ENCODE measurements around the gene MPP1. TPM values are rescaled to one million over a fixed set of nuclear protein-coding genes. Genes with fewer than 3 reads are reported as not detected.

MPP1 gene
- total and polyA plus RNA-seq, 2 donors (not counting 3 experiments of a cell fraction or from before 2014, with no cell fraction given), result 22.1 to 32.3 TPM

DNA sequence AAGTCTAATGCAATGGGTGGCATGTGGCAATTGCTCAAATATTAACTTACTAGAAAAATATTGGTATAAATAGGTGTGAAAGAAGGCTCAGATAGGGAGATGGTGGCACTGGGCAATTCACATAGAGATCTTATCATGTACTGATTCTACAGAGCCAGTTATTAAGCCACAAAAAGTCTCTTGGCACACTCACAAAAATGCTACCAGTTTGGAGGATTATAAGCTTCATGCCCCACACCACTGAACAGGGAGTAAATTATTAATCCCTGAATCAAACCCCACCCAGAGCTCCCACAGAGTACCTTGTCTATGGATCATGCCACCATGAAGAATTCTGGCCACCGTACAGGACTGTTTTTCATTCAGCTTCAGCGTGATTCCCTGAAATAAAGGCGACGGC, 13.8 kb downstream of the MPP1 start:
- TF ChIP-seq, protein P1, sequence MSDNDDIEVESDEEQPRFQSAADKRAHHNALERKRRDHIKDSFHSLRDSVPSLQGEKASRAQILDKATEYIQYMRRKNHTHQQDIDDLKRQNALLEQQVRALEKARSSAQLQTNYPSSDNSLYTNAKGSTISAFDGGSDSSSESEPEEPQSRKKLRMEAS (IDR thresholded peaks at IDR 0.05; ENCODE audit: insufficient read depth, insufficient read length), result no peak
- no peak overlapping the region for H3K9ac ChIP-seq (replicated peaks; ENCODE audit: extremely low read depth, insufficient read depth, low read length)
- H3K4me3 ChIP-seq (replicated peaks in 1 of 3; ENCODE audit: insufficient read depth in 1 of 3, low read depth in 1 of 3, low read length in 3 of 3), result no peak overlapping the region
- H4K20me1 ChIP-seq (replicated peaks; ENCODE audit: control insufficient read depth, extremely low read depth, insufficient read depth, low read length), result no peaks in the 10 kb centered on the region
- no TSS peak for BruUV-seq (replicated peaks)
- no peaks in the 10 kb centered on the region for H3K27me3 ChIP-seq (ENCODE audit: control insufficient read depth in 2 of 2, insufficient read depth in 2 of 2, low read length in 2 of 2)
- no peak overlapping the region for H3K4me2 ChIP-seq (ENCODE audit: insufficient read depth, low read length)
- dilution Hi-C loops (cut with MboI; ENCODE audit: extremely low pct_ligation_motif_present, low sequenced_read_pairs) (no loop called here), intact Hi-C loops (cut with micrococcal nuclease) (no loop called here)
- H2AFZ ChIP-seq (ENCODE audit: low read depth, low read length), result no peak overlapping the region
- ChIA-PET POLR2A (no interaction called here), CTCF (interaction anchor here (1.6 kb wide), 2 partner anchors 10 to 14 kb away, joined by 3 to 5 read pairs; partner anchors contain the start of gene MPP1)
- H3K9me1 ChIP-seq (replicated peaks; ENCODE audit: control insufficient read depth, extremely low read depth, insufficient read depth, low read length), result no peaks in the 10 kb centered on the region
- DNase-seq (ENCODE audit: low read depth, low spot score) (no peak), FAIRE-seq (no peak)
- H3K36me3 ChIP-seq (ENCODE audit: control insufficient read depth in 2 of 2, extremely low read depth in 1 of 2, insufficient read depth in 2 of 2, low read length in 2 of 2), result no peaks in the 10 kb centered on the region
- no peak overlapping the region for H3K27ac ChIP-seq (ENCODE audit: insufficient read depth, low read depth, low read length)
- H3K9me3 ChIP-seq (replicated peaks; ENCODE audit: control insufficient read depth, insufficient read depth, low read length), result no peaks in the 10 kb centered on the region
- no peaks in the 10 kb centered on the region for H3K4me1 ChIP-seq (ENCODE audit: control insufficient read depth, extremely low read depth, insufficient read depth, low read length)
- no peaks in the 10 kb centered on the region for H3K79me2 ChIP-seq (ENCODE audit: control insufficient read depth, insufficient read depth, low read length)

DNA sequence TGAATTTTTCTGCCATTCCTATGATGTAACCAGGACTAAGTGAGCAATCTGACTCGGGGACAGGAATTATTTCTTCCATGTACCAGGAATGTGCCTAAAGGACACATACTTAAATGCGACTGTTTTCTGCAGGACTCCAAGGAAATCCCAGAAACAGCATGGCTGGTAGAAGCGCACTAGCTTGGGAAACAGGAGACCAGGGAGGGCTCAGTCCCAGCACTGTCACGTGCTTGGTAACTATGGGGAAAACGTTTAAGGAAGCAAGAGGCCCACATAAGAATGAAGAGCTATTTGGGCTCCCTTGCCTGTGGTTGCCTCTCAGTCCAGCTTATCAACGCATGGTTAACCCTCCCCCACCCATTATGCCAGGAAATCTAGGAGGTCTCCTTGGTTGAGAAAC, 19.6 kb downstream of the MPP1 start:
- ChIA-PET POLR2A (no interaction called here), CTCF (no interaction called here)
- no peak overlapping the region for H3K27ac ChIP-seq (ENCODE audit: insufficient read depth, low read depth, low read length)
- H3K9ac ChIP-seq (replicated peaks; ENCODE audit: extremely low read depth, insufficient read depth, low read length), result no peak overlapping the region
- H3K4me1 ChIP-seq (ENCODE audit: control insufficient read depth, extremely low read depth, insufficient read depth, low read length), result no peaks in the 10 kb centered on the region
- TF ChIP-seq MYC (IDR thresholded peaks at IDR 0.05; ENCODE audit: low read depth, low read length), result no peak
- no peak for TF ChIP-seq FOS (IDR thresholded peaks at IDR 0.05; ENCODE audit: borderline replicate concordance, insufficient read depth, low read length)
- no peak for TF ChIP-seq GATA2 (IDR thresholded peaks at IDR 0.05; ENCODE audit: insufficient read depth, insufficient read length, low read depth, low read length)
- TF ChIP-seq, protein P2, sequence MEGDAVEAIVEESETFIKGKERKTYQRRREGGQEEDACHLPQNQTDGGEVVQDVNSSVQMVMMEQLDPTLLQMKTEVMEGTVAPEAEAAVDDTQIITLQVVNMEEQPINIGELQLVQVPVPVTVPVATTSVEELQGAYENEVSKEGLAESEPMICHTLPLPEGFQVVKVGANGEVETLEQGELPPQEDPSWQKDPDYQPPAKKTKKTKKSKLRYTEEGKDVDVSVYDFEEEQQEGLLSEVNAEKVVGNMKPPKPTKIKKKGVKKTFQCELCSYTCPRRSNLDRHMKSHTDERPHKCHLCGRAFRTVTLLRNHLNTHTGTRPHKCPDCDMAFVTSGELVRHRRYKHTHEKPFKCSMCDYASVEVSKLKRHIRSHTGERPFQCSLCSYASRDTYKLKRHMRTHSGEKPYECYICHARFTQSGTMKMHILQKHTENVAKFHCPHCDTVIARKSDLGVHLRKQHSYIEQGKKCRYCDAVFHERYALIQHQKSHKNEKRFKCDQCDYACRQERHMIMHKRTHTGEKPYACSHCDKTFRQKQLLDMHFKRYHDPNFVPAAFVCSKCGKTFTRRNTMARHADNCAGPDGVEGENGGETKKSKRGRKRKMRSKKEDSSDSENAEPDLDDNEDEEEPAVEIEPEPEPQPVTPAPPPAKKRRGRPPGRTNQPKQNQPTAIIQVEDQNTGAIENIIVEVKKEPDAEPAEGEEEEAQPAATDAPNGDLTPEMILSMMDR (IDR thresholded peaks at IDR 0.05; ENCODE audit: extremely low read depth in 1 of 2, insufficient read depth in 1 of 2, low read depth in 1 of 2, low read length in 2 of 2), result no peak
- TF ChIP-seq, protein P1 (IDR thresholded peaks at IDR 0.05; ENCODE audit: insufficient read depth, insufficient read length), result no peak
- no peak for TF ChIP-seq EZH2 (IDR thresholded peaks at IDR 0.05; ENCODE audit: borderline replicate concordance, low read depth, low read length, severe bottlenecking)
- TF ChIP-seq POLR2A (IDR thresholded peaks at IDR 0.05; ENCODE audit: low read depth, low read length), result no peak
- no peak for TF ChIP-seq JUN (IDR thresholded peaks at IDR 0.05; ENCODE audit: borderline replicate concordance, insufficient read depth, insufficient read length, low read depth)
- TF ChIP-seq POLR2AphosphoS5 (IDR thresholded peaks at IDR 0.05; ENCODE audit: insufficient read depth, low read depth, low read length), result no peak
- no peak overlapping the region for H3K4me2 ChIP-seq (ENCODE audit: insufficient read depth, low read length)
- FAIRE-seq, result no peak
- no peaks in the 10 kb centered on the region for H3K9me3 ChIP-seq (replicated peaks; ENCODE audit: control insufficient read depth, insufficient read depth, low read length)
- intact Hi-C loops (cut with micrococcal nuclease), result no loop called here
- no peaks in the 10 kb centered on the region for H3K27me3 ChIP-seq (ENCODE audit: control insufficient read depth in 2 of 2, insufficient read depth in 2 of 2, low read length in 2 of 2)
- no peaks in the 10 kb centered on the region for H4K20me1 ChIP-seq (replicated peaks; ENCODE audit: control insufficient read depth, extremely low read depth, insufficient read depth, low read length)
- no peak for DNase-seq (ENCODE audit: low read depth, low spot score)
- BruUV-seq (replicated peaks), result no TSS peak
- no peak overlapping the region for H3K4me3 ChIP-seq (replicated peaks in 1 of 3; ENCODE audit: insufficient read depth in 1 of 3, low read depth in 1 of 3, low read length in 3 of 3)
- H3K79me2 ChIP-seq (ENCODE audit: control insufficient read depth, insufficient read depth, low read length), result no peaks in the 10 kb centered on the region
- no peak overlapping the region for H2AFZ ChIP-seq (ENCODE audit: low read depth, low read length)
- dilution Hi-C loops (cut with MboI; ENCODE audit: extremely low pct_ligation_motif_present, low sequenced_read_pairs), result no loop called here
- no peaks in the 10 kb centered on the region for H3K9me1 ChIP-seq (replicated peaks; ENCODE audit: control insufficient read depth, extremely low read depth, insufficient read depth, low read length)
- H3K36me3 ChIP-seq (ENCODE audit: control insufficient read depth in 2 of 2, extremely low read depth in 1 of 2, insufficient read depth in 2 of 2, low read length in 2 of 2), result no peaks in the 10 kb centered on the region
